HG03064 (cell line): ENCODE data around the gene ZNF487.
"Not testable (repeated sequence)": the region's sequence is repeated elsewhere in the genome, so short reads cannot be mapped to it uniquely, and the experiment has no call there.

Source experiments
- ATAC-seq: cut with Tn5 transposase; IDR thresholded peaks from one replicate; pipeline ENCODE4 v1.9.1; 2021; ENCODE audit warnings: low read depth; ENCODE audit not compliant: unreplicated experiment

The ZNF487 gene

GRCh38 chr10:43436291-43437140 is at the start of gene ZNF487:
ZNF487 (plus strand) TSS chr10:43437111; CDS start chr10:43475814, 38,703 bp downstream.
- ATAC-seq = peak; percentile 99

- ATAC-seq = no peak
Observed at GRCh38 chr10:43387678-43388032, 49.3 kb upstream of the ZNF487 start.

- no peak for ATAC-seq
Observed at GRCh38 chr10:43389867-43390266, 47.0 kb upstream of the ZNF487 start.

GRCh38 chr10:43390333-43390732 is 46.6 kb upstream of the ZNF487 start:
- no peak for ATAC-seq

GRCh38 chr10:43390759-43391158 is 46.2 kb upstream of the ZNF487 start:
- no peak for ATAC-seq

GRCh38 chr10:43391496-43391895 is 45.4 kb upstream of the ZNF487 start:
- no peak for ATAC-seq

- ATAC-seq = no peak
Observed at GRCh38 chr10:43392748-43393147, 44.2 kb upstream of the ZNF487 start.

GRCh38 chr10:43393186-43393585 is 43.7 kb upstream of the ZNF487 start:
- not testable (repeated sequence) for ATAC-seq

- ATAC-seq = no peak
Observed at GRCh38 chr10:43393606-43394360, 43.1 kb upstream of the ZNF487 start.

GRCh38 chr10:43394868-43395267 is 42.0 kb upstream of the ZNF487 start:
- no peak for ATAC-seq

GRCh38 chr10:43395571-43396060 is 41.3 kb upstream of the ZNF487 start:
- no peak for ATAC-seq

- ATAC-seq = peak; percentile 49
Observed at GRCh38 chr10:43396061-43396927, 40.6 kb upstream of the ZNF487 start.

GRCh38 chr10:43396928-43397624 is 39.8 kb upstream of the ZNF487 start:
- peak; percentile 73 for ATAC-seq

- ATAC-seq = no peak
Observed at GRCh38 chr10:43398939-43399319, 38.0 kb upstream of the ZNF487 start.

GRCh38 chr10:43399320-43400310 is 37.3 kb upstream of the ZNF487 start:
- no peak for ATAC-seq

GRCh38 chr10:43401627-43402026 is 35.3 kb upstream of the ZNF487 start:
- no peak for ATAC-seq

GRCh38 chr10:43402176-43402575 is 34.7 kb upstream of the ZNF487 start:
- ATAC-seq = no peak

GRCh38 chr10:43402880-43403452 is 33.9 kb upstream of the ZNF487 start:
- no peak for ATAC-seq
